ENCODE data around the gene CD320.
A peak's percentile ranks its signal among the peaks of the same experiment; 100 is the strongest.
"Not testable (repeated sequence)": the region's sequence is repeated elsewhere in the genome, so short reads cannot be mapped to it uniquely, and the experiment has no call there.

CD320 gene

DNA sequence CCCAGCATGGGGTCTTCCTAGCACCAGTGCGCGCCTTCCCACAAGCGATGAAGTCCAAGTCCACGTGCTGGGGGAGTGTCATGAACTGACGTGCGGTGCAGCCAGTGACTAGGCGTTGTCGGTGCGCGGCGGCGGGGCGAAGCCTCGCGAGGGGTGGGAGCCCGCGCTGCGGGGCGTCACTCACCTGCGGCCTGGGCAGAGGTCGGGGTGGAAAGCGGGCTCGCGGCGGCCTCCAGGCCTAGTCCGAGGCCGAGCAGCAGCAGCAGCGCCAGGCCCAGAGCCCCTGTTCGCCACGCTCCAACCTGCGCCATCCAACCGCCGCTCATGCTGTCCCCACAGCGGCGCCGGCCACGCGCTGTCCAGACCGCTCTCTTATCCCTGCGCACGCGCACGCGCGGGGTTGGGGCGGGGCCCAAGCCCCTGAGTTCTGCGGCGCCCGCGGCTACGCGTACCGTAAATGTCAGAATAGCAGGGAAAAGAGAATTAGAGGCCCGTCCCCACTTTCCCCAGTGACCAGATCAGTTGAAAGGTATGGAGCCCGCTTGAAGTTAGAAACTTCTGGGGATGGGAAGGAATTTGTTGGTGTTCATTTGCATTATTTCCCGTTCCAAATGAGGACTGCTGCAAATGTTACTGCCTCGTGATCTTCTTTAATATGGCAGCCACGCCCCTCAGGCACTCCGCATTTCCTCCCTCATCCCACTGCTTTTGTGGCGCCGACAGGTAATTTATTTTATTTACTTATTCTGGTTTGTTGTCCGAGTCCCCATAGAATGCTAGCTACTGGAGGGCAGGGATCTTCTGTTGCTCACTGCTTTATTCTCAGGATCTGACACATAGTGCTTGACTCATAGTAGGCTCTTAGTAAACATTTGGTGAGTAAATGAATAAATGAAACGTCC is at the start of gene CD320:
Gene CD320, minus strand, starts transcription at position 394 of the 902 bp plus-strand sequence. Its CDS starts 68 bp downstream, at position 326.
- DNase-seq (ENCODE audit: low spot score): peak; percentile 88

DNA sequence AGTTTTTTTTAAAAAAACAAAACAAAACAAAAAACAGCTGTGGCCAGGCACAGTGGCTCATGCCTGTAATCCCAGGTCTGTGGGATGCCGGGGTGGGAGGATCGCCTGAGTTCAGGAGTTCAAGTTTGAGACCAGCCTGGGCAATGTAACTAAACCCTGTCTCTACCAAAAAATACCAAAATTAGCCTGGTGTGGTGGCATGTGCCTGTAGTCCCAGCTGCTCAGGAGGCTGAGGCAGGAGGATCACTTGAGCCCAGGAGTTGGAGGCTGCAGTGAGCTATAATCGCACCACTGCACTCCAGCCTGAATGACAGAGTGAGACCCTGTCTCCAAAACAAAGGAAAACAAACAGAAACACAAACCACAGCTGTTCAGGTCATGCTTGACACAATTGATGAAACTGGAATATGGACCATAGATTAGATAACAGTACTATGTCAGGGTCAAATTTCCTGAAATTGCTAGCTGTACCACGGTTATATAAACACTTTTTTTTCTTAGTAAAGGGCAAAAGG is 48.9 kb upstream of the CD320 start:
- no peak for DNase-seq (ENCODE audit: low spot score)

DNA sequence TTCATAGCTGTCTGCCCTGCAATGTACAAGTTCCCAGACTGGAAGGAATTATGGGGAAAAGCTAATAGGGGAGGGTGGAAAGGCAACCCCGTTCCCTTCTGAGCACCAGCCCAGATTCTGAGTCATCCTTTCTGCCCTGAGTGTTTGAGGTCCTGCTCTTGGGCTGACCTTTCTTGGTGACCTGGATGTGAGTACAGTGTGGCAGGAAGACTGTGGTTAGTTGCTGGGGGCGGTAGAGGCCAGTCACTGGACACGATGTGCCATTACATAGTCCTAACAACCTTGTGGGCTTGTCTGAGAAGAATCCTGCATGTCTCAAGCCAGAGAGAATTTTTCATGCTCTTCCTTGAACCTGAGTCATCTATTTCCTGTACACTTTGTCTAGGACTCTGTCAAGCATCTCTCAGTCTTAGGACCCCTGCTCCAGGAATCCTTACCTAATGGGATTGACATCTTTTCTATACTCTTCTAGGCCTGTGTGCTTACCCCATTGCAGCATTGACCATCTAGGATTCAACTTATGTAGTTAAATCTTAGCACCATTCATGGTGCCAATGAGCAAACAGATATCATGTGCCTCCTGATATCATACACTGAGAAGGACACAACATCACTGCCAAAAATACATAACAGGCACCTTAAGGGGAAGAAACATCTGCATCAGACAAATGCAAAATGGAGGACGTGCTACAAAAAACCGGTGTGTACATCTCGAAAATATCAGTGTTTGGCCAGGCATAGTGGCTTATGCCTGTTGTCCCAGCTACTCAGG is 47.7 kb upstream of the CD320 start:
- no peak for DNase-seq (ENCODE audit: low spot score)

DNA sequence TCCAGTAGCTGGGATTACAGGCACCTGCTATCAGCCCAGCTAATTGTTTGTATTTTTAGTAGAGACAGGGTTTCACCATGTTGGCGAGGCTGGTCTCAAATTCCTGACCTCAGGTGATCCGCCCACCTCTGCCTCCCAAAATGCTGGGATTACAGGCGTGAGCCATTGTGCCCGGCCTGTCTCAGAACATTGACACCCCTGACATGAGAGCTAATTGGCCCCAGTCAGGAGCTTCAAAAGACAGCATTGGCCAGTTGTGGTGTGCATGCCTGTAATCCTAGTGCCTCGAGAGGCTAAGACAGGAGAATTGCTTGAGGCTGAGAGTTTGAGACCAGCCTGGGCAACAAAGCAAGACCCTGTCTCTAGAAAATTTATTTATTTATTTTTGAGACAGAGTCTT is 44.7 kb upstream of the CD320 start:
- DNase-seq (ENCODE audit: low spot score): not testable (repeated sequence)

- no peak for DNase-seq (ENCODE audit: low spot score)
Observed at GRCh38 chr19:8352134-8352827, 44.1 kb upstream of the CD320 start.

DNA sequence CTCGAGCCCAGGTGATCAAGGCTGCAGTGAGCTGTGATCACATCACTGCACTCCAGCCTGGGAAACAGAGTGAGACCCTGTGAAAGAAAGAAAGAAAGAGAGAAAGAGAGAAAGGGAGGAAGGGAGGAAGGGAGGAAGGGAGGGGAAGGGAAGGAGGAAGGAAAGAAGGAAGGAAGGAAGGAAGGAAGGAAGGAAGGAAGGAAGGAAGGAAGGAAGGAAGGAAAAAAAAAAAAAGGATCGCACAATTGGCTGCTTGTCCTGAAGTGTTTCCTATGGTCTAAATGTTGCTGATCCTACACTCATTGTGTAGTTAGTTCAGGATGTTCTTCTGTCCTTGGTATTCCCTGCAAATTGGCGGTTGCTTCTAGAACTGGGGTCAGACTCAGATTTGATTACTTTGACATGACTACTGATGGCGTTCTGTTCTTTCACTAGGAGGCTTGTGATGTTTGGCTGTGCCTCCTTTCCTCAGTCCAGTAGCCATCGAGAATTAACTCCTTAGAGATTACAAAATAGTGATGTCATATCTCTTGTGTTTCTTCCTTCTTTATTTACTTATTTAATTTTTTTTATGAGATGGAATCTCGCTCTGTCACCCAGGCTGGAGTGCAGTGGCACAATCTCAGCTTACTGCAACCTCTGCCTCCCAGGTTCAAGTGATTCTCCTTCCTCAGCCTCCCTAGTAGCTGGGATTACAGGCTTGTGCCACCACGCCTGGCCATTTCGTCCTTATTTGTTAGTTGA is 41.6 kb upstream of the CD320 start:
- DNase-seq (ENCODE audit: low spot score): not testable (repeated sequence)

DNA sequence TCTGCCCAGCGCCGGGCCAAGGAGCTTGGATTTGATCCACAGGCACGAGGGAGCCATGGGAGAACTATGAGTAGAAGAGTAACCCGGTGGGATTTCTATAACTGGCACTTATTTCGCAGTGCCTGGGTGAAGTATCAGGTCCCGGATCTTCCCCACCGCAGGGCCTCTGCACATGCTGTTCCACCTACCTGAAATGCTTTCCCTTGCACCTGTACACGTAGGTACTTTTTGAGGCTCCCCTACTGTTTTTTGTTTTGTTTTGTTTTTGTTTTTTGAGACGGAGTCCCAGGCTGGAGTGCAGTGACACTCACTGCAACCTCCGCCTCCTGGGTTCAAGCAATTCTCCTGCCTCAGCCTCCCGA is 35.3 kb upstream of the CD320 start:
- no peak for DNase-seq (ENCODE audit: low spot score)

- DNase-seq (ENCODE audit: low spot score): peak; percentile 94
Observed at GRCh38 chr19:8342684-8343482, 34.7 kb upstream of the CD320 start, which contains the start of gene KANK3. KANK3 (minus strand) TSS chr19:8343262; CDS start chr19:8337828, 5,434 bp downstream.

DNA sequence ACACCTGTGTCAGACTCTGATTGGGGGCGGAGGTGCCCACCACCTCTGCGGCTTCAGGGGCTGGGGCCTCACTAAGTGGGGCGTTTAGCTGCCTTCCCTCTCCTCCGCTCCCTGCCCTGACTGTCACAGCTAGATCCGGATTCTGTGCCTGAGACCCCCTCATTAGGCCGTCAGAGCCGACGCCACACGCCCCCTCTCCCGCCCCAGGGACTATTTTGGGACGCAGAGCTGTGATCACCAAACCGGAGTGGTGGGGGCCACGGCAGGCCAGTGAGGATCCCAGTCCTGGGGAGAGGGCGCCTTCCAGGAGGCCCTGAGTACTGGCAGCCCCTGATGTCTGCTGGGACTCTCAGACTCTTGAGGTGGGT is 34.1 kb upstream of the CD320 start:
- no peak for DNase-seq (ENCODE audit: low spot score)

- not testable (repeated sequence) for DNase-seq (ENCODE audit: low spot score)
Observed at GRCh38 chr19:8341504-8341903, 33.3 kb upstream of the CD320 start.

GRCh38 chr19:8340341-8341096 is 32.4 kb upstream of the CD320 start:
- DNase-seq (ENCODE audit: low spot score): no peak

- DNase-seq (ENCODE audit: low spot score): no peak
Observed at GRCh38 chr19:8338835-8339234, 30.7 kb upstream of the CD320 start.

GRCh38 chr19:8337728-8338127 is 29.6 kb upstream of the CD320 start:
- DNase-seq (ENCODE audit: low spot score): no peak

- DNase-seq (ENCODE audit: low spot score): no peak
Observed at GRCh38 chr19:8336660-8337059, 28.5 kb upstream of the CD320 start.

GRCh38 chr19:8336072-8336569 is 28.0 kb upstream of the CD320 start:
- DNase-seq (ENCODE audit: low spot score): no peak

DNA sequence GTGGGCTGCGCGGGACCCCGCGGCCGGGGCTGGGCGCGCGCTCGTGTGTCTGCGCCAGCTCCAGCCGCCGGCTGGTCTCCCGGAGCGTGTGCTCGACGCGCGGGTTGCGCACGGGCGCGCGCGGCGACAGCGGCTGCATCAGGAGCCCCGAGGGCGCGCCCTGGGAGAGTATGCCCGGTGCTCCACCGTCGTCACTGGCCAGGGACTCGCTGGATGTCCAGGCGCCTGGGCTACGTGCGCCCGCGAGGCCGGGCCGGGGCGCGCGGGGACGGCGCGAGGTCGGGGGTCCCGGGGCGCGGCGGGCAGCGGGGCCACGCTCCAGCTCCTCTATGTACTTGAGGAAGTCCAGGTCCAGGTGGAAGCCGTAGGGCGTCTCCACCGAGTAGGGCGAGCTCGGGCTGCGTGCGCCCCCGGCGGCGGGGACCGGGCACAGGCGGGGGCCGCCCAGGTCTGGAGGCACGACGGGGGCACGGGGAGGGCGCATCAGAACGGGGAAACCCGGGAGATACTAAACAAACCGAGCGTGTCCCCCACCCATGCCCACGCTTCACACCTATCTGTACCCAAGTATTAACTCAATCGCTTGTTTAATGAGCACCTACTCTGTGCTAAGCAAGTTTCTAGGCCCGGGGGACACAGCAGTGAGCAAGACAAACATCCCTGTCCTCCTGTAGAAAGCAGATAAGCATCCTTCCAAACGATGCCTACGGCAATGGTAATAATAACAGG is 27.3 kb upstream of the CD320 start:
- DNase-seq (ENCODE audit: low spot score): no peak

GRCh38 chr19:8334458-8335342 is 26.5 kb upstream of the CD320 start:
- no peak for DNase-seq (ENCODE audit: low spot score)
